22Rv1 (cell line): ENCODE measurements around the gene CBY2.
"Not testable (repeated sequence)": the region's sequence is repeated elsewhere in the genome, so short reads cannot be mapped to it uniquely, and the experiment has no call there.

Experiments used
- H3K27ac ChIP-seq: fragments of 450-650 bp; 2 replicates; pipeline ENCODE4 v1.5.1; 2017
- CTCF ChIP-seq: fragments of 450-650 bp; IDR thresholded peaks from 2 replicates; pipeline ENCODE4 v1.5.1; 2017; ENCODE audit warnings: mild to moderate bottlenecking
- ZFX ChIP-seq: fragments of 450-650 bp; IDR thresholded peaks from 2 replicates; pipeline ENCODE4 v1.6.1; 2017; ENCODE audit warnings: antibody characterized with exemption, borderline replicate concordance

Gene CBY2

GRCh38 chr13:45748941-45749759 is 47.0 kb downstream of the CBY2 start:
- no peak overlapping the region for H3K27ac ChIP-seq
- TF ChIP-seq ZFX (no peak), CTCF (no peak)

GRCh38 chr13:45750566-45750965 is 48.4 kb downstream of the CBY2 start:
- TF ChIP-seq ZFX (no peak), CTCF (no peak)
- no peak overlapping the region for H3K27ac ChIP-seq

- H3K27ac ChIP-seq: no peak overlapping the region
- TF ChIP-seq ZFX (no peak), CTCF (no peak)
Observed at GRCh38 chr13:45751885-45752284, 49.8 kb downstream of the CBY2 start.

GRCh38 chr13:45752510-45752909 is 50.4 kb downstream of the CBY2 start:
- no peak for TF ChIP-seq CTCF
- no peak for TF ChIP-seq ZFX
- no peak overlapping the region for H3K27ac ChIP-seq

- H3K27ac ChIP-seq: not testable (repeated sequence)
Observed at GRCh38 chr13:45756498-45756897, 54.4 kb downstream of the CBY2 start.

- H3K27ac ChIP-seq: not testable (repeated sequence)
Observed at GRCh38 chr13:45757589-45757988, 55.5 kb downstream of the CBY2 start.

GRCh38 chr13:45763419-45763818 is 61.3 kb downstream of the CBY2 start:
- TF ChIP-seq ZFX (no peak), CTCF (no peak)
- H3K27ac ChIP-seq: no peak overlapping the region
